ENCODE measurements around the gene PLCH2. TPM values are rescaled to one million over a fixed set of nuclear protein-coding genes. Genes with fewer than 3 reads are reported as not detected.

The PLCH2 gene
- total RNA-seq, 1 donor = 1.3 TPM

Other genes starting within 250 kb of the PLCH2 start
- 25.3 TPM for gene SKI, start 248.0 kb upstream of the PLCH2 start, total RNA-seq
- gene MORN1, start 84.7 kb upstream of the PLCH2 start, total RNA-seq = 17.8 TPM
- gene RER1, start 84.4 kb upstream of the PLCH2 start, total RNA-seq = 31.8 TPM
- gene PEX10, start 63.7 kb upstream of the PLCH2 start, total RNA-seq = 41.5 TPM
- gene PANK4, start 50.3 kb downstream of the PLCH2 start, total RNA-seq = 27.2 TPM
- not detected for gene HES5, start 54.0 kb downstream of the PLCH2 start, total RNA-seq
- gene TNFRSF14, start 80.1 kb downstream of the PLCH2 start, total RNA-seq = 135 TPM
- gene PRXL2B, start 110.5 kb downstream of the PLCH2 start, total RNA-seq = 27.7 TPM
- 8.1 TPM for gene MMEL1, start 156.7 kb downstream of the PLCH2 start, total RNA-seq

Measured in hematopoietic multipotent progenitor cell (in vitro differentiated cells).